ENCODE data around the gene SMPDL3A. TPM values are rescaled to one million over a fixed set of nuclear protein-coding genes. Genes with fewer than 3 reads are reported as not detected.

Gene SMPDL3A
- total RNA-seq, 3 donors from 2014 or later = 9.1 to 26.5 (median 17.0) TPM

DNA sequence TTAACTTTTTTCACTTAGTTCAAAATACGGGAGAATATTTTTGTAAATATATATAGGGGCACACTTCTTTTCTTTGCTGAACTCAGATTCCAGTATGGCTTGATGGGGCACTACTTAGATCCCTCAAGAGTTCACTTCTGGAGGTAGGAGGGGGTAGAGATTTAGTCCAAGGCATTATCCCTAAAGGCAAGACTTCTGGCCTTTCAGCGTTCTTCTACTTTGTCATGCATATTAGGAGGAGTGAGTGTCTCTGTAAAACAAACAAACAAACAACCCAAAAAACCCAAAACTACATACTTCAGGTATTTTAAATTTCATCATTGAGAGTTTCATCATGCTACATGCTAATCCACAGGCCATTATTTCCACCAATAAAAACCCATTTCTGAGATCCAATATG, 32.0 kb downstream of the SMPDL3A start:
- no peaks in the 10 kb centered on the region for H3K27me3 ChIP-seq
- H3K4me3 ChIP-seq = no peak overlapping the region
- DNase-seq (ENCODE audit: low spot score in 2 of 2) = no peak
- intact Hi-C loops (cut with DNase I; ENCODE audit: low total_unique reads) = no loop called here
- no peaks in the 10 kb centered on the region for H3K36me3 ChIP-seq
- H3K27ac ChIP-seq = no peak overlapping the region
- H3K4me1 ChIP-seq = no peaks in the 10 kb centered on the region
- TF ChIP-seq, protein P1, sequence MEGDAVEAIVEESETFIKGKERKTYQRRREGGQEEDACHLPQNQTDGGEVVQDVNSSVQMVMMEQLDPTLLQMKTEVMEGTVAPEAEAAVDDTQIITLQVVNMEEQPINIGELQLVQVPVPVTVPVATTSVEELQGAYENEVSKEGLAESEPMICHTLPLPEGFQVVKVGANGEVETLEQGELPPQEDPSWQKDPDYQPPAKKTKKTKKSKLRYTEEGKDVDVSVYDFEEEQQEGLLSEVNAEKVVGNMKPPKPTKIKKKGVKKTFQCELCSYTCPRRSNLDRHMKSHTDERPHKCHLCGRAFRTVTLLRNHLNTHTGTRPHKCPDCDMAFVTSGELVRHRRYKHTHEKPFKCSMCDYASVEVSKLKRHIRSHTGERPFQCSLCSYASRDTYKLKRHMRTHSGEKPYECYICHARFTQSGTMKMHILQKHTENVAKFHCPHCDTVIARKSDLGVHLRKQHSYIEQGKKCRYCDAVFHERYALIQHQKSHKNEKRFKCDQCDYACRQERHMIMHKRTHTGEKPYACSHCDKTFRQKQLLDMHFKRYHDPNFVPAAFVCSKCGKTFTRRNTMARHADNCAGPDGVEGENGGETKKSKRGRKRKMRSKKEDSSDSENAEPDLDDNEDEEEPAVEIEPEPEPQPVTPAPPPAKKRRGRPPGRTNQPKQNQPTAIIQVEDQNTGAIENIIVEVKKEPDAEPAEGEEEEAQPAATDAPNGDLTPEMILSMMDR (IDR thresholded peaks at IDR 0.05) = no peak
- no peak for TF ChIP-seq POLR2A (IDR thresholded peaks at IDR 0.05)
- H3K9me3 ChIP-seq = no peaks in the 10 kb centered on the region

DNA sequence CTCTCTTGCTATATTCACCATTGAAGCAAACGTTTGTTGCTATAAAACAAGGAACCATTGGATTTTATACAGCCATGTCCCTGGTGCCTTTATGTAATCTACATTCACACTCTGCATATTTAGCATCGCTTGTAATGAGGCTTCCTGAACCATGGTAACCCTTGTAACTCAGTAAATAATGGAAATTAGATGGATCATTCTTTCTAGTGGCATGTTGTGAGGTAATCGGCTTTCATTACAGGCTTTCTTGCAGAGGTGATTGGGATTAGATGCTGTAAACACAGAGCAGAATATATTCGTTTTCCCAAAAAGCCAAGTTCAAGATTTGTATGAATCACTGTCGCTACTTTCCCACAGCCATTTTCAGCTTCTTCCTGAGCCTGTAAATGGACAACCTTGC, 36.1 kb downstream of the SMPDL3A start:
- H3K9me3 ChIP-seq = no peaks in the 10 kb centered on the region
- no peaks in the 10 kb centered on the region for H3K27me3 ChIP-seq
- no peak for TF ChIP-seq POLR2AphosphoS5 (IDR thresholded peaks at IDR 0.05)
- no peak overlapping the region for H3K27ac ChIP-seq
- intact Hi-C loops (cut with DNase I; ENCODE audit: low total_unique reads) = no loop called here
- no peaks in the 10 kb centered on the region for H3K4me1 ChIP-seq
- no peak for DNase-seq (ENCODE audit: low spot score in 2 of 2)
- H3K4me3 ChIP-seq = no peak overlapping the region
- no peaks in the 10 kb centered on the region for H3K36me3 ChIP-seq

DNA sequence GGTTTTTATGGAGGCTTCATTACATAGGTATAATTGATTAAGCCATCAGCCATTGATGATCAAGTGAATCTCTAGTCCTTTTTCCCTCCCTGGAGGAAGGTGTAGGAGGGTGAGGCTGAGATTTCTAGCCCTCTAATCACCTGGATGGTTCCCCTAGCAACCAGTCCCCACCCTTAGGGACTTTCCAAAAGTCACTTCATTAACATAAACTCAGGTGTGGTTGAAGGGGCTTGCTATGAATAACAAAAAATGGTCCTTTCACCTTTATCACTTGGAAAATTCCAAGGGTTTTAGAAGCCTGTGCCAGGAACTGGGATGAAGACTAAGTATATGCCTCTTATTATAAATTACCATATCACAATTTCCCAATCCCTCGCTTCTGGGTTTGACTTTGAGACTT, 40.4 kb downstream of the SMPDL3A start:
- Histone ChIP-seq H3K4me3 (no peak overlapping the region), H3K36me3 (no peaks in the 10 kb centered on the region), H3K27ac (no peak overlapping the region), H3K4me1 (no peaks in the 10 kb centered on the region), H3K9me3 (no peaks in the 10 kb centered on the region), H3K27me3 (no peaks in the 10 kb centered on the region)
- no peak for DNase-seq (ENCODE audit: low spot score in 2 of 2)
- TF ChIP-seq POLR2A (IDR thresholded peaks at IDR 0.05) (no peak), POLR2AphosphoS5 (IDR thresholded peaks at IDR 0.05) (no peak)
- TF ChIP-seq, protein P1 (IDR thresholded peaks at IDR 0.05) = no peak
- intact Hi-C loops (cut with DNase I; ENCODE audit: low total_unique reads) = no loop called here

DNA sequence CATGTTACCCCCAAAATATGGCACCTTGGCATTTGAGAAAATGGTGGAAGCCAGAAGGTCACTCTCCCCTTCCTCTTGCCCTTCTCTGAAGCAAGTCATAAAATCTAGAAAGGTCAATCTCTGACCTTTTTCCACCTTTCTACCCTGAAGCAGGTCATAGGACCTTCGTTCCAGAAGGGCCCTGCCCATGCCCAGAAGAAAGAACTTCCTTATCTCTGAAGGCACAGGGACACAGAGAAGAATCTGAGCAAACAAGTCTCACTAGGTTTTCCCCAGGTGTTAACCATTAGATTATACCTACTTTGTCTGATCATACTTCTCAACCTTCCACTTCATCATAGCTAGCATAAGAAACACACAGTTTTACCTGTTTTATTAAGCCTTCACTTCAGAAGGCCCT, 42.5 kb downstream of the SMPDL3A start:
- Histone ChIP-seq H3K4me3 (no peak overlapping the region), H3K27me3 (no peaks in the 10 kb centered on the region), H3K36me3 (no peaks in the 10 kb centered on the region), H3K4me1 (no peaks in the 10 kb centered on the region), H3K27ac (no peak overlapping the region), H3K9me3 (no peaks in the 10 kb centered on the region)
- TF ChIP-seq POLR2AphosphoS5 (IDR thresholded peaks at IDR 0.05) = no peak
- no peak for TF ChIP-seq POLR2A (IDR thresholded peaks at IDR 0.05)
- TF ChIP-seq, protein P1 (IDR thresholded peaks at IDR 0.05) = no peak
- DNase-seq (ENCODE audit: low spot score in 2 of 2) = no peak
- intact Hi-C loops (cut with DNase I; ENCODE audit: low total_unique reads) = no loop called here

DNA sequence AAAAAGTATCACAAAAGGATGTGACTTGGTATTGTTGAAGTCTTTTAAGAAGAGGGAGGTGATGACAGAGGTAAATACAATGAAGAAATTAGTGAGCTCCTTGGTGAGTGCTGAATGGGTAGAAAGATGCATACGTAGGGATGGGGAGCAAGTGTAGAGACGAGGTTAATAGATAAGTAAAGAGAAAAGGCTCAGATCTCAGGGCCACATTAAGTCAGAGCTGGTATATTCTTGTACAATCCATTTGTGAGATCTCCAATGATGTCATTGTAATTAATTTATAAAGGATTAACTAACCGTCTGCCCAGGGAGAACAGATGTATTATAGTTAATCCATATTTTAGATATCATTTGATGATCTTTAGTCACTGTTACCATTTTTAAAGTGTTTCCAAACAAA, 43.4 kb downstream of the SMPDL3A start:
- no peaks in the 10 kb centered on the region for H3K27me3 ChIP-seq
- no peaks in the 10 kb centered on the region for H3K9me3 ChIP-seq
- DNase-seq (ENCODE audit: low spot score in 2 of 2) = no peak
- no peak overlapping the region for H3K4me3 ChIP-seq
- TF ChIP-seq, protein P1 (IDR thresholded peaks at IDR 0.05) = no peak
- no peak for TF ChIP-seq POLR2A (IDR thresholded peaks at IDR 0.05)
- TF ChIP-seq POLR2AphosphoS5 (IDR thresholded peaks at IDR 0.05) = no peak
- no peaks in the 10 kb centered on the region for H3K36me3 ChIP-seq
- intact Hi-C loops (cut with DNase I; ENCODE audit: low total_unique reads) = no loop called here
- H3K4me1 ChIP-seq = no peaks in the 10 kb centered on the region
- no peak overlapping the region for H3K27ac ChIP-seq

DNA sequence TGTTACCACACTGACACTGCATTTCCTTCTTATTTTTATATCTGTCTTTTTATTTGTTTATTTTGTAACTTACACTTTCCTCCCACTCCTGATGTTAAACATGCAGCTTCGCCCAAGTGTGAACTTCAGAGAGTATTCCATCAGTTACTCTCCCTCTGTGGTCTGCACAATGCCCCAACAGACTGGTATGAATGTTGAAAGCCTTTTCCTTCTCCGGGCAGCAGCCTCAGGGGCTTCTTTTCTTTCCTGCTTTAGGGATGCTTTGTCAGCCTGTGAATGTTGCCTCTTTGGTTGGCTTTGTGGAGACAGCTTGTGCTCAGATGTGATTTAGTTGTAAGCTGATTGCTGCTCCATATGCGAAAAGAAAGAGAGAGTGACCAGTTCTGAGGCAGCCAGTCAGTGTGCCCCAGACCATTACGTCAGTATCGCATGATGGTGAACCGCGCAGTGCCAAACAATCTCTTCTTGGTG, 44.0 kb downstream of the SMPDL3A start:
- intact Hi-C loops (cut with DNase I; ENCODE audit: low total_unique reads) = no loop called here
- Histone ChIP-seq H3K27me3 (no peaks in the 10 kb centered on the region), H3K9me3 (no peaks in the 10 kb centered on the region), H3K4me1 (no peaks in the 10 kb centered on the region), H3K4me3 (no peak overlapping the region), H3K36me3 (no peaks in the 10 kb centered on the region), H3K27ac (no peak overlapping the region)
- TF ChIP-seq POLR2AphosphoS5 (IDR thresholded peaks at IDR 0.05) (no peak), POLR2A (IDR thresholded peaks at IDR 0.05) (no peak)
- TF ChIP-seq, protein P1 (IDR thresholded peaks at IDR 0.05) = no peak
- DNase-seq (ENCODE audit: low spot score in 2 of 2) = no peak

All from breast epithelium (tissue), 4 donors.